K562 (cell line): Measurements from ENCODE around the gene C13orf46. TPM values are rescaled to one million over a fixed set of nuclear protein-coding genes. Genes with fewer than 3 reads are reported as not detected.

Experiments
- ATAC-seq: fragments of 200-7000 bp; cut with Tn5 transposase; 3 replicates; pipeline ENCODE4 v1.9.1; 2020; ENCODE audit warnings: moderate library complexity
- BruUV-seq: library from RNA; stranded (reverse); fragments of 400-500 nt; replicated peaks from 2 replicates; lab custom pipeline; 2021; lab: Mats Ljungman, UMichigan
- CTCF ChIA-PET: fragments of 300-600 bp; formaldehyde crosslinking; extraction: SDS; loops from one replicate; lab custom pipeline; 2021; ENCODE audit warnings: low intra/inter-chr PET ratio; lab: Yijun Ruan, JAX
- POLR2A ChIA-PET: fragments of 300-600, 350-650 bp; sonication (Branson Sonifier 250); formaldehyde crosslinking; extraction: SDS; loops from one replicate; lab custom pipeline; 2021; ENCODE audit warnings: antibody characterized with exemption, inconsistent platforms; lab: Yijun Ruan, JAX
- DNase-seq, 4 experiments: peaks; one replicate each; pipeline versions ENCODE4 v3.0.0 to v3.0.0-alpha.2; 2011 to 2018; ENCODE audit warnings: low spot score in 3 of 4, mixed read lengths in 3 of 4; ENCODE audit errors: extremely low read depth in 1 of 4
- FAIRE-seq: peaks from 2 replicates; lab custom pipeline; 2011; peaks lifted over from hg19 to GRCh38; lab: Jason Lieb, UNC
- H2AFZ ChIP-seq: 2 replicates; pipeline ENCODE4 v1.6.0; 2011; ENCODE audit warnings: low read depth, low read length, control low read depth, inconsistent platforms
- H3K27ac ChIP-seq: fragments of 200-600 bp; 3 replicates; pipeline ENCODE4 v1.8.0; 2011; ENCODE audit warnings: low read depth, mild to moderate bottlenecking, control low read depth, inconsistent platforms, low read length, moderate library complexity, mixed read lengths; ENCODE audit errors: extremely low read depth
- H3K27me3 ChIP-seq, 2 experiments: fragments of 300-600 bp in 1 of 2; 2 replicates in 1 of 2; 3 replicates in 1 of 2; pipeline versions ENCODE4 v1.6.0 to v1.8.0; 2011; ENCODE audit warnings: inconsistent platforms in 2 of 2, low read length in 2 of 2, mild to moderate bottlenecking in 1 of 2, mixed read lengths in 1 of 2, moderate library complexity in 1 of 2; ENCODE audit not compliant: control insufficient read depth in 2 of 2, insufficient read depth in 2 of 2
- H3K36me3 ChIP-seq: fragments of 300-600 bp; 3 replicates; pipeline ENCODE4 v1.8.0; 2011; ENCODE audit warnings: mild to moderate bottlenecking, low read length, inconsistent platforms; ENCODE audit not compliant: control insufficient read depth, insufficient read depth
- H3K4me1 ChIP-seq, 2 experiments: fragments of 200-600 bp in 1 of 2; replicated peaks in 1 of 2; 2 replicates in 1 of 2; 3 replicates in 1 of 2; pipeline versions ENCODE4 v1.5.1 to v1.8.0; 2011; ENCODE audit warnings: inconsistent platforms in 2 of 2, low read length in 2 of 2, mild to moderate bottlenecking in 1 of 2, mixed read lengths in 1 of 2, moderate library complexity in 1 of 2; ENCODE audit not compliant: control insufficient read depth in 2 of 2, insufficient read depth in 2 of 2
- H3K4me2 ChIP-seq: 2 replicates; pipeline ENCODE4 v1.6.1; 2011; ENCODE audit warnings: low read length, control low read depth, inconsistent platforms, mixed read lengths; ENCODE audit not compliant: insufficient read depth
- H3K4me3 ChIP-seq: fragments of 200-600 bp; sonication (generic), shearing (Covaris generic); 2 replicates; pipeline ENCODE4 v1.5.1; 2016; ENCODE audit warnings: control low read depth, inconsistent platforms
- H3K79me2 ChIP-seq: fragments of 200-600 bp; 3 replicates; pipeline ENCODE4 v1.8.0; 2011; ENCODE audit warnings: low read length, inconsistent platforms; ENCODE audit not compliant: control insufficient read depth, insufficient read depth
- H3K9ac ChIP-seq, 2 experiments: 2 replicates each; pipeline versions ENCODE4 v1.6.0 to v1.6.1; 2011; ENCODE audit warnings: low read depth in 2 of 2, low read length in 2 of 2, control low read depth in 1 of 2, inconsistent platforms in 1 of 2, mild to moderate bottlenecking in 1 of 2, mixed read lengths in 1 of 2; ENCODE audit not compliant: insufficient read depth in 1 of 2
- H3K9me1 ChIP-seq: one replicate; pipeline ENCODE4 v1.6.0; 2011; ENCODE audit warnings: inconsistent platforms, mild to moderate bottlenecking, low read length, moderate library complexity; ENCODE audit not compliant: control insufficient read depth, insufficient read depth
- H3K9me3 ChIP-seq: replicated peaks from 2 replicates; pipeline ENCODE4 v1.5.1; 2011; ENCODE audit warnings: low read depth, low read length, inconsistent platforms; ENCODE audit not compliant: control insufficient read depth, insufficient read depth
- H4K20me1 ChIP-seq: replicated peaks from 2 replicates; pipeline ENCODE4 v1.6.1; 2011; ENCODE audit warnings: low read length, inconsistent platforms, mixed read lengths; ENCODE audit not compliant: control insufficient read depth, insufficient read depth
- JUND ChIP-seq, 2 experiments: IDR thresholded peaks; 2 replicates in 1 of 2; 3 replicates in 1 of 2; pipeline ENCODE4 v1.6.1; 2011; ENCODE audit warnings: borderline replicate concordance in 2 of 2, low read depth in 2 of 2, low read length in 2 of 2, improper control_type of control experiment in 1 of 2, missing biosample characterization in 1 of 2, missing genetic modification characterization in 1 of 2, missing genetic modification reagents in 1 of 2
- MTF1 ChIP-seq: fragments of 250-450 bp; sonication (Bioruptor Pico); IDR thresholded peaks from 2 replicates; pipeline ENCODE4 v1.9.0; 2021; ENCODE audit warnings: moderate library complexity, mild to moderate bottlenecking, inconsistent platforms, borderline replicate concordance
- PTBP1 ChIP-seq: fragments of 200-400 bp; formaldehyde crosslinking; IDR thresholded peaks from 2 replicates; pipeline ENCODE4 v1.6.1; 2017; ENCODE audit warnings: low read depth, low read length
- SAFB2 ChIP-seq: fragments of 200-400 bp; formaldehyde crosslinking; IDR thresholded peaks from 2 replicates; pipeline ENCODE4 v1.6.1; 2018; ENCODE audit warnings: borderline replicate concordance, low read length, low read depth, moderate library complexity; ENCODE audit not compliant: severe bottlenecking
- TAF9B ChIP-seq: fragments of 450-650 bp; IDR thresholded peaks from 2 replicates; pipeline ENCODE4 v1.6.1; 2018; ENCODE audit warnings: mild to moderate bottlenecking; ENCODE audit not compliant: partially characterized antibody
- ZNF316 ChIP-seq: fragments of 450-650 bp; IDR thresholded peaks from 2 replicates; pipeline ENCODE4 v1.6.1; 2016
- ZNF696 ChIP-seq: fragments of 250-450 bp; sonication (Bioruptor Pico); conservative IDR thresholded peaks from 2 replicates; pipeline ENCODE4 v1.4.0; 2020; ENCODE audit warnings: mild to moderate bottlenecking, moderate library complexity
- ZNF785 ChIP-seq: fragments of 250-450 bp; sonication (Bioruptor Pico); IDR thresholded peaks from 2 replicates; pipeline ENCODE4 v1.4.0; 2020; ENCODE audit warnings: mild to moderate bottlenecking
- WGBS: fragments of 100-300 bp; shearing (Covaris generic); methylation state at CpG from one replicate; pipeline ENCODE4 v1.1.6; 2016; ENCODE audit warnings: low coverage, mixed read lengths; ENCODE audit not compliant: insufficient coverage; ENCODE audit errors: missing lambda C conversion rate; 5-methylcytosine and 5-hydroxymethylcytosine counted together
- in situ Hi-C: fragments of 300-500 bp; cut with MboI; formaldehyde crosslinking; loops from 4 replicates; pipeline ENCODE4 v1.15.0; 2018; ENCODE audit warnings: inconsistent platforms, mixed read lengths
- intact Hi-C: fragments of 100-400 bp; cut with micrococcal nuclease; formaldehyde crosslinking; loops from 2 replicates; pipeline ENCODE4 v1.14.2; 2022
- polyA plus RNA-seq, 8 experiments: library from polyadenylated mRNA; depleted of rRNA in 4 of 8; stranded (reverse) in 5 of 8; unstranded in 3 of 8; fragments of >200 nt; fragmentation: Nextera tagmentation in 2 of 8; fragmentation: Illumina TruSeq in 1 of 8; extraction: Ambion mirVana in 2 of 8; extraction: Trizol in 1 of 8; gene quantifications; 2 replicates each; pipeline versions ENCODE4 v1.2.1 to v1.2.3, GENCODE V29; 2011 to 2014; ENCODE audit warnings: inconsistent platforms in 1 of 8, missing spikeins in 1 of 8
- total RNA-seq, 7 experiments: library from RNA; depleted of rRNA in 6 of 7; stranded (reverse); fragments of >200 nt in 6 of 7; fragmentation: Illumina TruSeq in 2 of 7; extraction: Trizol in 2 of 7; gene quantifications; 2 replicates each; pipeline versions ENCODE4 v1.2.1 to v1.2.3, GENCODE V29; 2011 to 2021; ENCODE audit warnings: low replicate concordance in 1 of 7
- TF ChIP-seq, protein P1 (sequence below): fragments of 250-450 bp; sonication (Bioruptor Pico); IDR thresholded peaks from 2 replicates; pipeline ENCODE4 v1.8.0; 2021; ENCODE audit warnings: mild to moderate bottlenecking, moderate library complexity
- TF ChIP-seq, protein P2 (sequence below), 2 experiments: fragments of 450-650 bp in 1 of 2; sonication (generic) in 1 of 2; formaldehyde crosslinking; conservative IDR thresholded peaks; 2 replicates each; pipeline versions ENCODE4 v1.4.0 to v1.8.1; 2020 to 2022; ENCODE audit warnings: mild to moderate bottlenecking in 1 of 2, missing genetic modification reagents in 1 of 2

C13orf46 gene
- total and polyA plus RNA-seq, 9 of the 15 experiments (the other 6 are each of a cell fraction or from before 2014, with no cell fraction given): 0.04 to 0.24 (median 0.05) TPM; not detected in 4

DNA sequence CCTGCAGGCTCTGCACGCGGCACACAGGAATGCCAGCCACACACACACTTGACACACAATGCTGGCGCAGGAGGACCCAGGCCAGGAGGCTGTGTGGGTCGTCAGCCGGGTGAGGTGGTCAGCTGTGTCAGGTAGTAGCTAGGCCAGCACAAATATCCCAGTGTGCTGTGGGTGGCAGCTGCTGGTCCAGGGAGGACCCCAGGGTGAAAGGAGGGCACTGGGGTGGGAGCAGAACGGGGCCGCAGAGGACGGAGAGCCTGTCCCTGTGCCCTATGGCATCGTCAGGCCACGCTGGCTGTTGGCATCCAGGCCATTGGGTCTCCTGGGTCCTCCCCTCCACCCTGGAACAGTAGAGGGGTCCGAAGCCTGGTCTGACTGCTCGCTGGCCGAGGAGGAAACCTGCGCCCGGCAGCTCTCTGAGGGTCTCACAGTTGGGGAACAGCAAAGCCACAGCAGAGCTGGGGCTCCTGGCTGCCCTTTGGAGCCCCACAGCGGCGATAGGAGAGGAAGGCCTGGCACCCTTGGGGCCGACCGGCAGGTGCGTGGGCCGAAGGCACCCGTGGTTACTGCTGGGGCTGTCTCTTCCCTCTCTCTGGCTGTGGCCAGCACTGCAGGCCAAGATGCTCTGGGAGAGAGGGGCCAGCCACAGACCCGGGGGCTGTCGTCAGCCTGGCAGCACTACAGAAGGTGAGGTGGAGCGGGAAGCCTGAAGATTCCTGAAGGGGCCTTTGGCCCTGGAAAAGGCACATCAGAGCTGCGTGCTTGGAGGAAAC lies 27.3 kb downstream of the C13orf46 start:
- Histone ChIP-seq H3K36me3 (no peaks in the 10 kb centered on the region), H3K9me1 (no peaks in the 10 kb centered on the region), H3K27ac (no peak overlapping the region), H2AFZ (no peak overlapping the region), H3K9ac (no peak overlapping the region), H3K79me2 (no peaks in the 10 kb centered on the region), H3K9me3 (no peaks in the 10 kb centered on the region), H3K4me1 (peaks cover 9 to 30% of the 10 kb centered on the region in 2 experiments; a peak in 4 of 5 replicates), H3K4me3 (no peak overlapping the region), H3K4me2 (no peak overlapping the region), H3K27me3 (peaks cover 0 to 28% of the 10 kb centered on the region in 2 experiments; a peak in 2 of 5 replicates), H4K20me1 (no peaks in the 10 kb centered on the region)
- DNase-seq (no peak), FAIRE-seq (no peak), ATAC-seq (no peak)
- TF ChIP-seq TAF9B (no peak), MTF1 (CRISPR knock-in tag) (no peak), ZNF696 (CRISPR knock-in tag) (no peak), SAFB2 (no peak), ZNF316 (no peak), ZNF785 (CRISPR knock-in tag) (no peak), JUND (IDR thresholded peaks at IDR 0.05; ENCODE audit: borderline replicate concordance, low read depth, low read length) (no peak), JUND (tag; IDR thresholded peaks at IDR 0.05; ENCODE audit: borderline replicate concordance, low read depth, low read length) (no peak), PTBP1 (no peak)
- TF ChIP-seq, protein P1, sequence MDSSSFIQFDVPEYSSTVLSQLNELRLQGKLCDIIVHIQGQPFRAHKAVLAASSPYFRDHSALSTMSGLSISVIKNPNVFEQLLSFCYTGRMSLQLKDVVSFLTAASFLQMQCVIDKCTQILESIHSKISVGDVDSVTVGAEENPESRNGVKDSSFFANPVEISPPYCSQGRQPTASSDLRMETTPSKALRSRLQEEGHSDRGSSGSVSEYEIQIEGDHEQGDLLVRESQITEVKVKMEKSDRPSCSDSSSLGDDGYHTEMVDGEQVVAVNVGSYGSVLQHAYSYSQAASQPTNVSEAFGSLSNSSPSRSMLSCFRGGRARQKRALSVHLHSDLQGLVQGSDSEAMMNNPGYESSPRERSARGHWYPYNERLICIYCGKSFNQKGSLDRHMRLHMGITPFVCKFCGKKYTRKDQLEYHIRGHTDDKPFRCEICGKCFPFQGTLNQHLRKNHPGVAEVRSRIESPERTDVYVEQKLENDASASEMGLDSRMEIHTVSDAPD: no peak
- TF ChIP-seq, protein P2, sequence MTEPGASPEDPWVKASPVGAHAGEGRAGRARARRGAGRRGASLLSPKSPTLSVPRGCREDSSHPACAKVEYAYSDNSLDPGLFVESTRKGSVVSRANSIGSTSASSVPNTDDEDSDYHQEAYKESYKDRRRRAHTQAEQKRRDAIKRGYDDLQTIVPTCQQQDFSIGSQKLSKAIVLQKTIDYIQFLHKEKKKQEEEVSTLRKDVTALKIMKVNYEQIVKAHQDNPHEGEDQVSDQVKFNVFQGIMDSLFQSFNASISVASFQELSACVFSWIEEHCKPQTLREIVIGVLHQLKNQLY (CRISPR knock-in tag; conservative IDR thresholded peaks at IDR 0.05): no peak
- POLR2A ChIA-PET: interaction anchor here (0.8 to 1.1 kb wide), 3 partner anchors 140 to 296 kb away, joined by 3 to 4 read pairs (median 4); no protein-coding TSS in a partner anchor
- no TSS peak for BruUV-seq
- in situ Hi-C loops: no loop called here
- WGBS: 36% methylated on average over 9 of the region's 26 CpGs
- intact Hi-C loops: loop anchor here (5.0 kb wide), 1 partner anchor 129 kb away; no protein-coding TSS in a partner anchor
- CTCF ChIA-PET: no interaction called here
